ENCODE results near the gene IRF4.
A peak's percentile ranks its signal among the peaks of the same experiment; 100 is the strongest.

The IRF4 gene

DNA sequence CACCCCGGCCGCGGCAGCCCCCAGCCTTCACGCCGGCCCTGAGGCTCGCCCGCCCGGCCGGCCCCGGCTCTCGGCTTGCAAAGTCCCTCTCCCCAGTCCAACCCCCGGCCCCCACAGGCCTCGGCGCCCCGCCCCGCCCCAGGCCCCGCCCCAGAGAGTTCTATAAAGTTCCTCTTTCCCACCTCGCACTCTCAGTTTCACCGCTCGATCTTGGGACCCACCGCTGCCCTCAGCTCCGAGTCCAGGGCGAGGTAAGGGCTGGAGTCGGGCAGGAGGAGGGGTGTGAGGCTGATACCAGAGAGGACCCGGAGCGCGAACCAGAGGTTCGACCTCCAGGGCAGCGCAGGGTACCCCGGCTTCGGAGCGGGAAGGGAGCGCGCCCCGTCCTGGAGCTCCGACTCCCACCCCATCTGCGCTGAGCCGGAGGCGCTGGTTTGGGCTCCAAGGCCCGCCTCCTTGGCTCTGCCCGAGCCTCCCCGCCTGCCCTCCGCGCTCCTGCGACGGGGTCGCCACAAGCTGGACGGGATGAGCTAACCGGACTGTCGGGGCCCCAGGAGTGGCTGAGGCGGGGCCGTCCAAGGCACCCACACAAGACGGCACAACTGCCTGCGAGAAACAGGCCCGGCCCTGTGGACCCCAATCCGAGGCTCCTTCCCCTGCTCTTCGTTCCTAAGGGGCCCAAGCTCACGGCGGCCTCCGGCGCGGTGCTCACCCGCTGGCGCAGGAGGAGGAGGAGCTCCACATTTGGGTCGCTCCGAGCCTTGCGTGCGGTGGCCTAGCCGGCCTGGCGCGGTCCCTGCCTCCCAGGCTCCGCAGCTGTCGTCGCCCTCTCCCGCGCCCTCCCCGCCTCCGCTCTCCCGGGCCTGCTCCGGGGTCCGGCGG lies at the start of gene IRF4:
Gene IRF4, plus strand, starts transcription at position 194 of the 882 bp plus-strand sequence. CDS start 1,401 bp downstream, outside the sequence.
- peak; percentile 4 for DNase-seq (ENCODE audit: low read depth)
- H3K4me1 ChIP-seq (ENCODE audit: control insufficient read depth, insufficient read depth, low read length), result peaks cover 33% of the 10 kb centered on the region
- peaks cover 7% of the 10 kb centered on the region for H3K36me3 ChIP-seq (ENCODE audit: control insufficient read depth, insufficient read depth, low read length, severe bottlenecking)
- H3K4me3 ChIP-seq (ENCODE audit: low read length), result peak within 1 kb of the TSS; percentile 76
- H3K9ac ChIP-seq (ENCODE audit: low read length), result peak within 1 kb of the TSS; percentile 67
- H3K9me3 ChIP-seq (ENCODE audit: control insufficient read depth, low read length), result no peaks in the 10 kb centered on the region
- H3K27me3 ChIP-seq (replicated peaks; ENCODE audit: control insufficient read depth, insufficient read depth, low read length), result peaks cover 24% of the 10 kb centered on the region

DNA sequence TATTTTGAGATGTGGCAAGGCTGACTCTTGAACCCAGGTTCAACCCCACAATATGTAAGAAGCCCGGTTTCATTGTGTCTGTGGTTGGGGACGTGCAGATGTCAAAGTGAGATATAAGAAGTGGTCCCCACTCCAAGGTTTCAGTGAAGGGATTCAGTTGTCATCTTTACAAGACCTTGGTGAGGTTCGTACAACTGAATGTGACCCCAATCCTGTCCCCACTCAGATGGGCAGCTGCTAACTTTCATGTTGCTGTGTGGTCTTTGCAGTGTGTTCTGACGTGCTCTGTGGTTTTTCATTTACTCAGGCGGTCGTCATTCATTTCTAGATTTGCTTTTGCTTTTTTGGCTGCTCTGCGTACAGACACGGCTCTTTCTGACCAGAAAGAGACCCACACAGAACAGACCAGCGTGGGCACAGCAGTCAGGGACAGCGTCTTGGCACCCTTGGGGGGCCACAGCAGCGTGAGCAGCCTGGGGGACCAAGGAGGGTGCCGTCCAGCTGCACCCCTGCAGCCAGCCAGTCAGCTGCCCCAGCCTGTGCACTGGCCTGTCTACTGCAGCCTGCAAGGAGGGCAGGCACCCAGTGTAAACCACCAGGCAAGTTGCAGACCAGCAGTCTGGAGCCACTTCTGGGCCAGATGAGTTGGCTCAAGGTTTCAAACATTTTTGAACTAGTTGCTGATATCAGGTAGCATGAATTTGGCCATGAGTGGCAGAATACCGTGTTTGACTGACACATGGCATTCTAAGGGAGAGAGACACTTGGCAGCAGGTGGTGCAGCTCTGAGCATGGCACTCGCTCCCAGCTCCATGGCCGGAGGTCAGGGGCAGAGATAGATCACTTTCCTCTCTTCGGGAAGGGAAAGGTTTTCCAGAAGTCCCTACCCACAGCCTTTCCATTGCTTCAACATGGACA lies 49.4 kb upstream of the IRF4 start:
- no peak for DNase-seq (ENCODE audit: low read depth)
- H3K9ac ChIP-seq (ENCODE audit: low read length), result no peak overlapping the region
- H3K9me3 ChIP-seq (ENCODE audit: control insufficient read depth, low read length), result no peaks in the 10 kb centered on the region
- H3K4me1 ChIP-seq (ENCODE audit: control insufficient read depth, insufficient read depth, low read length), result peaks cover 24% of the 10 kb centered on the region
- no peak overlapping the region for H3K4me3 ChIP-seq (ENCODE audit: low read length)
- H3K27me3 ChIP-seq (replicated peaks; ENCODE audit: control insufficient read depth, insufficient read depth, low read length), result peaks cover 8% of the 10 kb centered on the region
- no peaks in the 10 kb centered on the region for H3K36me3 ChIP-seq (ENCODE audit: control insufficient read depth, insufficient read depth, low read length, severe bottlenecking)

DNA sequence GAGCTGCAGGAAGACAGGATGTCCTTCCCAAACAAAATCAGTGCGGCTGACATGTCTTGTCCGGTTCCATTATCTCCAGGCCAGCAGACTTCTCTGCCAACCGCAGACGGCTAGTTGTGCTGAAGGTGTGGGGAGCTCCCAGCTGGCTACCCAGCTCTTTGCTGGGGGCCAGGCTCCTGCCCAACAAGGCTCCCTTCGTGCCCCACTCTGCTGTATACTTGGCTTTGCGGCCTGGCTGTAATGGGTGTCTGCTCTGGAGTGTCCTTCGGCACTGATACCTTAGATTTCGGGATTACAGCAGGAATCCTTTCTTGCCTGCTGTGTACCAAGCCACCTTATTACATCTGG lies 48.7 kb upstream of the IRF4 start:
- Histone ChIP-seq H3K27me3 (replicated peaks; ENCODE audit: control insufficient read depth, insufficient read depth, low read length) (peaks cover 2% of the 10 kb centered on the region), H3K36me3 (ENCODE audit: control insufficient read depth, insufficient read depth, low read length, severe bottlenecking) (peaks cover under 1% of the 10 kb centered on the region), H3K4me3 (ENCODE audit: low read length) (no peak overlapping the region), H3K9me3 (ENCODE audit: control insufficient read depth, low read length) (no peaks in the 10 kb centered on the region), H3K4me1 (ENCODE audit: control insufficient read depth, insufficient read depth, low read length) (peaks cover 24% of the 10 kb centered on the region), H3K9ac (ENCODE audit: low read length) (no peak overlapping the region)
- DNase-seq (ENCODE audit: low read depth), result no peak

DNA sequence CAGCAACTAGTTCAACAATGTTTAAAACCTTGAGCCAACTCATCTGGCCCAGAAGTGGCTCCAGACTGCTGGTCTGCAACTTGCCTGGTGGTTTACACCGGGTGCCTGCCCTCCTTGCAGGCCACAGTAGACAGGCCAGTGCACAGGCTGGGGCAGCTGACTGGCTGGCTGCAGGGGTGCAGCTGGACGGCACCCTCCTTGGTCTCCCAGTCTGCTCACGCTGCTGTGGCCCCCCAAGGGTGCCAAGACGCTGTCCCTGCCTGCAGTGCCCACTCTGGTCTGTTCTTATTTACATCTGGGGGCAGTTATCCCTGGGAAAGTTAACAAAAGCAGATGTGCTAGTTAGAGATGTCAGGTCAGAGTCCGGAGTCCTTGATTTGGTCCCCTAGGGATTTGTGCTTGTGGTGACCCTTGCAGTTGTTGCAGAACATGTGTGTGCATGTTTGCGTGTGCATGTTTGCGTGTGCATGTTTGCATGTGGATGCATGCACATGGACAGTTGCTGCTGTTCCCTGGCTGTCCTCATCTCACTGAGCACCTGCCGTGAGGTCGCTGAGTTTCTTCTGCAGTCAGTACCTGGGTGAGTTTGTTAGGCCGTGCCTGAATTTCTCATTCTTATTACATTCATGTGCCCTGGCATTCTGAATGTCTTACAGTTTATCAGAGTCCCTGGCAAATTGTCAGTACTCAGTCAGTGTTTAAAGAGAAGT lies 48.2 kb upstream of the IRF4 start:
- H3K27me3 ChIP-seq (replicated peaks; ENCODE audit: control insufficient read depth, insufficient read depth, low read length), result no peaks in the 10 kb centered on the region
- no peak overlapping the region for H3K9ac ChIP-seq (ENCODE audit: low read length)
- H3K9me3 ChIP-seq (ENCODE audit: control insufficient read depth, low read length), result no peaks in the 10 kb centered on the region
- H3K4me3 ChIP-seq (ENCODE audit: low read length), result no peak overlapping the region
- H3K36me3 ChIP-seq (ENCODE audit: control insufficient read depth, insufficient read depth, low read length, severe bottlenecking), result peaks cover 6% of the 10 kb centered on the region
- H3K4me1 ChIP-seq (ENCODE audit: control insufficient read depth, insufficient read depth, low read length), result peaks cover 24% of the 10 kb centered on the region
- DNase-seq (ENCODE audit: low read depth), result no peak

DNA sequence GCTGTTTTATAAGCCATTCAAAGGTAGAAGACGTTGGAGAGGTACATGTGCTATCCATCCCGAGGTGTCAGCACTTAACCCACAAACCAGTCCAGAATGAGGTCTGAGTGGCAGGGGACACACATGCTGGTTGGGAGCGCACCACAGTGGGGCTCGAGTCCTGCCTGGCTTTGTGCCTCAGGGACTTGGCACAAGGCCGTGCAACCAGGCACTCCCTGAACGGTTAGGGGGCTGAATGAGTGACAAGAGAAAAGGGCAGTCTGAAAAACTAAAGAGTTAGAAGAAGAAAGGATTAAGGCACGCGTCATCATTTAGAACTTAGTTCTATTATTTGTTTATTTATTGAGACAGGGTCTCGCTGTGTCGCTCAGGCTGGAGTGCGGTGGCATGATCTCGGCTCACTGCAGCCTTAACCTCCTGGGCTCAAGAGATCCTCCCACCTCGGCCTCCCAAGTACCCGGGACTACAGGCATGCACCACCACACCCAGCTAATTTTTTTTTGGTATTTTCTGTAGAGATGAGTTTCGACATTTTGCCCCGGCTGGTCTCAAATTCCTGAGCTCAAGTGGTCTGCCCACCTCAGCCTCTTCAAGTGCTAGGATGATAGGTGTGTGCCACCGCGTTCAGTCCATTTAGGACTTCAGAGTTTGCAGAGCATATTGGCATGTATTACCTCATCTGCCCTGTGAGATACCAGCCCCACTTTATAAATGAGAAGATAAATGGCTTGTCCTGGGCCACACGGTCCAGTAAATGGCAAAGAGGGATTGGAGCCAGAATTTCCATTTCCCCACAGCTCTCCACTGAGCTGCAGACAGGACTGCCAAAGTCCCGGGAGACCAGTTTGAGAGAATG lies 47.4 kb upstream of the IRF4 start:
- peaks cover 14% of the 10 kb centered on the region for H3K36me3 ChIP-seq (ENCODE audit: control insufficient read depth, insufficient read depth, low read length, severe bottlenecking)
- no peak overlapping the region for H3K4me3 ChIP-seq (ENCODE audit: low read length)
- H3K9me3 ChIP-seq (ENCODE audit: control insufficient read depth, low read length), result no peaks in the 10 kb centered on the region
- H3K4me1 ChIP-seq (ENCODE audit: control insufficient read depth, insufficient read depth, low read length), result peaks cover 16% of the 10 kb centered on the region
- no peak overlapping the region for H3K9ac ChIP-seq (ENCODE audit: low read length)
- no peak for DNase-seq (ENCODE audit: low read depth)
- H3K27me3 ChIP-seq (replicated peaks; ENCODE audit: control insufficient read depth, insufficient read depth, low read length), result no peaks in the 10 kb centered on the region

DNA sequence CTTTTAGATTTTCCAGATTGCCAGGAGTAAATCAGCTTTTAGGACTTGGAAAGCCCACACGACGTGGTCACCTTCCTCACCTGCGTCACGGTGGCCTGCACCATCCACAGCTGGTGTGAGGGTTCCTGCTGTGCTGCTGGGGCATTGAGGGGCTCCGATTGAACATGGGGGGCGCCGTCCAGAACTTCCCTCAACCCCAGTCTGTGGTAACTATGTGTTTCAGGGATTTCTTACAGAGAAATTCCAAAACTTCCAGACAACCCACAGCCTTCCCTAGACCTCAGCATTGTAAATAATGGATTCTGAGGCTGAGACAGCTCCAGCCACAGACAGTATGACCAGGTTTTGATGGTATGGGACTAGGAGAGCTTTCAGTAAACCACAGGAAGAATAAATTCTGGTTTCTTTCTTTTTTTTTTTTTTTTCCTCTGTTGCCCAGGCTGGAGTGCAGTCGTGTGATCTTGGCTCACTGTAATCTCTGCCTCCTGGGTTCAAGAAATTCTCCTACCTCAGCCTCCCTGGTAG lies 46.7 kb upstream of the IRF4 start:
- no peak for DNase-seq (ENCODE audit: low read depth)
- Histone ChIP-seq H3K4me3 (ENCODE audit: low read length) (no peak overlapping the region), H3K9ac (ENCODE audit: low read length) (no peak overlapping the region), H3K27me3 (replicated peaks; ENCODE audit: control insufficient read depth, insufficient read depth, low read length) (no peaks in the 10 kb centered on the region), H3K9me3 (ENCODE audit: control insufficient read depth, low read length) (no peaks in the 10 kb centered on the region), H3K36me3 (ENCODE audit: control insufficient read depth, insufficient read depth, low read length, severe bottlenecking) (peaks cover 21% of the 10 kb centered on the region), H3K4me1 (ENCODE audit: control insufficient read depth, insufficient read depth, low read length) (peaks cover 16% of the 10 kb centered on the region)

DNA sequence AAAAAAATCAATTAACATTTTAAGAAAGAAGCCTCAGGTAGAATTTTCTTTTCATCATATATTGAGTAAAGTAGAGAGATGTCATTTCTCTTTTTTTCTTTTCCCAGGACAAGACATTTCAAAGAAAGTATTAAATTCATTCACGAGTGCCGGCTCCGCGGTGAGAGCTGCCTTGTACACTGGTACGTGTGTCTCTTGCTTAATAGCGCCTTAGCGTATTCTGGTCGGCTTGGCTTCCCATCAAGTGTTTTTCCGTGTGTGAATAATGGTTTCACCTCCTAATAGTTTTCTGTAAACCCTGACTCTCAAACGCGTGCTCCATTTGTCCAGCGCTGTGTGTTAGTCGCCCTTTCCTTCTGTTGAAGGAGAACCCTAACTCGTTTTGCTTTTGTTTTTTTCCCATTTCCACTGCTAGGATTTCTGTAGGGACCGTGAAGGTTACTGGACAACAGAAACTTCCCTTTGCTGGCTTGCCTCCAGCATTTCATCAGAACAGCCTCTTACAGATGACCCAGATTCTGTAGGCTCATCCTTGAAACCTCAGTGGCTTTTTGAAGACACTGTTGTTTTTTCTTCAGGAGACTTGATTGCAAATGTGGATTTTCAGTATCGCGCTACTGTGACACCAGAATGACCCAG lies 45.7 kb upstream of the IRF4 start:
- Histone ChIP-seq H3K9ac (ENCODE audit: low read length) (no peak overlapping the region), H3K4me1 (ENCODE audit: control insufficient read depth, insufficient read depth, low read length) (peaks cover 16% of the 10 kb centered on the region), H3K27me3 (replicated peaks; ENCODE audit: control insufficient read depth, insufficient read depth, low read length) (no peaks in the 10 kb centered on the region), H3K36me3 (ENCODE audit: control insufficient read depth, insufficient read depth, low read length, severe bottlenecking) (peaks cover 27% of the 10 kb centered on the region), H3K4me3 (ENCODE audit: low read length) (no peak overlapping the region), H3K9me3 (ENCODE audit: control insufficient read depth, low read length) (no peaks in the 10 kb centered on the region)
- no peak for DNase-seq (ENCODE audit: low read depth)

DNA sequence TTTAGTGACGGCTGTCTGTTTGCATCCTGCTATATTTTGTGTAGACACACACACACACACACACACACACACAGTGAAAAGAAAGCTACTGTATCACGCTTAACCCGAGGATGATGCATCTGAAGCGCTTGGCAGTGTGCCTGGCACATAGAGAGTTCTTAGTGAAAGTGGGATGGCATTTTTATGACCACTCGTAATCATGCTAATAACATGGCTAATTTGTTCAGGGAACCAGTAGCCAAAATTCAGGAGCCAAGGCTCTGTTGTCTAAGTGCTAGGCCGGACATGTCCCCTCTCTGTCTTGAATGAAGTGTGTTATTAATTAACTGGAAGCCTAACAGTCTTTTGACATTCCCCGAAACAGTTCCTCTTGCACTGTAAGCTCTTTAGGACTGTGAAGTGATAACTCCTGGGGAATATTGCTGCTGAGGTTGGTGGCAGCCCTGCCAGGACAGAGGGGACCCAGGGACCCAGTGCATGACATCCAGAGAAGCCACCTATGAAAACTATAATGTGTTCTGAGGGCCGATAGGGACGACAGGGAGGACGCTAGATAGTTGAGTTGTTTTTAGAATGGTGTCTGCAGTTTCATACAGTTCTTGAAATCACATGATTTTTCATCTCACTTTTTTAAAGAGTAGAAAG lies 45.0 kb upstream of the IRF4 start:
- Histone ChIP-seq H3K9ac (ENCODE audit: low read length) (no peak overlapping the region), H3K4me3 (ENCODE audit: low read length) (no peak overlapping the region), H3K36me3 (ENCODE audit: control insufficient read depth, insufficient read depth, low read length, severe bottlenecking) (peaks cover 27% of the 10 kb centered on the region), H3K4me1 (ENCODE audit: control insufficient read depth, insufficient read depth, low read length) (peaks cover 16% of the 10 kb centered on the region), H3K9me3 (ENCODE audit: control insufficient read depth, low read length) (no peaks in the 10 kb centered on the region), H3K27me3 (replicated peaks; ENCODE audit: control insufficient read depth, insufficient read depth, low read length) (no peaks in the 10 kb centered on the region)
- no peak for DNase-seq (ENCODE audit: low read depth)

DNA sequence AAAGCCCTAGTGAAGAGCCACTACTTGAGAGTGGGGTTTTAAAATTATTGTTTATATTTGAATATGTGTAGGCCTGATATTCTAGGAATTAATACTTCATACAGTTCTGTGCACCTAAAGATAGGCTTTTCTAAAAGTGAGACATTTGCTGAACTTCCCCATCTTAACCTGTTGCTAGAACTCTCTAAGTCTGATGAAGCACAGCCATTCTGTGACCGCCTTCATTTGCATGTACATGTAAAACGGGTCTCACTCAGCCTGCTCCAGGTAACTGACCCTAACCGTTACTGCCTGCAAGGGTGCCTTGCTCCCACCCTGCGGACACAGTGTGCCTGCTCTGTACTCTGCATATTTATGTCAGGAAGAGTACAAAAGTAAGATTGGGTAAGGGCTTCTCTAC lies 44.3 kb upstream of the IRF4 start:
- no peak for DNase-seq (ENCODE audit: low read depth)
- no peaks in the 10 kb centered on the region for H3K27me3 ChIP-seq (replicated peaks; ENCODE audit: control insufficient read depth, insufficient read depth, low read length)
- no peak overlapping the region for H3K9ac ChIP-seq (ENCODE audit: low read length)
- H3K4me3 ChIP-seq (ENCODE audit: low read length), result no peak overlapping the region
- H3K4me1 ChIP-seq (ENCODE audit: control insufficient read depth, insufficient read depth, low read length), result peaks cover 16% of the 10 kb centered on the region
- peaks cover 27% of the 10 kb centered on the region for H3K36me3 ChIP-seq (ENCODE audit: control insufficient read depth, insufficient read depth, low read length, severe bottlenecking)
- H3K9me3 ChIP-seq (ENCODE audit: control insufficient read depth, low read length), result no peaks in the 10 kb centered on the region

Data from adipocyte (in vitro differentiated cells).